ENCODE measurements around the gene TMEM108.

GRCh38 chr3:133066026-133066425 is 27.8 kb downstream of the TMEM108 start:
- TF ChIP-seq CTCF (IDR thresholded peaks at IDR 0.05; ENCODE audit: low read length), result no peak
- no peak for TF ChIP-seq EZH2 (IDR thresholded peaks at IDR 0.05; ENCODE audit: borderline replicate concordance, low read length)

All from OCI-LY1 (cell line).